ENCODE measurements around the gene ACSF3.

Gene ACSF3

GRCh38 chr16:89147085-89147817, 53.6 kb downstream of the ACSF3 start:
- Histone ChIP-seq H3K36me3 (ENCODE audit: insufficient read depth, low read depth, low read length) (peaks cover 11% of the 10 kb centered on the region; the same call in 1 of the 2 replicates), H3K9me3 (ENCODE audit: insufficient read depth, low read depth, low read length) (peaks cover 15% of the 10 kb centered on the region; the same call in 1 of the 2 replicates), H3K4me1 (ENCODE audit: insufficient read depth, low read length) (no peaks in the 10 kb centered on the region), H3K4me3 (ENCODE audit: low read length) (no peak overlapping the region), H3K27ac (ENCODE audit: low read length) (no peak overlapping the region), H3K27me3 (ENCODE audit: insufficient read depth, low read length) (no peaks in the 10 kb centered on the region), H3K9ac (ENCODE audit: low read depth, low read length) (no peak overlapping the region)

- H3K27me3 ChIP-seq (ENCODE audit: insufficient read depth, low read length) = no peaks in the 10 kb centered on the region
- no peak overlapping the region for H3K27ac ChIP-seq (ENCODE audit: low read length)
- no peak overlapping the region for H3K4me3 ChIP-seq (ENCODE audit: low read length)
- no peaks in the 10 kb centered on the region for H3K4me1 ChIP-seq (ENCODE audit: insufficient read depth, low read length)
- H3K9ac ChIP-seq (ENCODE audit: low read depth, low read length) = no peak overlapping the region
- peaks cover 15% of the 10 kb centered on the region; the same call in 1 of the 2 replicates for H3K9me3 ChIP-seq (ENCODE audit: insufficient read depth, low read depth, low read length)
- H3K36me3 ChIP-seq (ENCODE audit: insufficient read depth, low read depth, low read length) = peaks cover 11% of the 10 kb centered on the region; the same call in 1 of the 2 replicates
These were observed 55.7 kb downstream of the ACSF3 start for GRCh38 chr16:89149386-89149785.

GRCh38 chr16:89150090-89150835, 56.6 kb downstream of the ACSF3 start:
- H3K4me3 ChIP-seq (ENCODE audit: low read length) = no peak overlapping the region
- H3K4me1 ChIP-seq (ENCODE audit: insufficient read depth, low read length) = no peaks in the 10 kb centered on the region
- no peak overlapping the region for H3K27ac ChIP-seq (ENCODE audit: low read length)
- peaks cover 11% of the 10 kb centered on the region; the same call in 1 of the 2 replicates for H3K36me3 ChIP-seq (ENCODE audit: insufficient read depth, low read depth, low read length)
- peaks cover 6% of the 10 kb centered on the region; the same call in 1 of the 2 replicates for H3K27me3 ChIP-seq (ENCODE audit: insufficient read depth, low read length)
- H3K9me3 ChIP-seq (ENCODE audit: insufficient read depth, low read depth, low read length) = peaks cover 15% of the 10 kb centered on the region; the same call in 1 of the 2 replicates
- no peak overlapping the region for H3K9ac ChIP-seq (ENCODE audit: low read depth, low read length)

- H3K9ac ChIP-seq (ENCODE audit: low read depth, low read length) = no peak overlapping the region
- H3K27me3 ChIP-seq (ENCODE audit: insufficient read depth, low read length) = peaks cover 11% of the 10 kb centered on the region; the same call in 1 of the 2 replicates
- H3K9me3 ChIP-seq (ENCODE audit: insufficient read depth, low read depth, low read length) = peaks cover 15% of the 10 kb centered on the region; the same call in 1 of the 2 replicates
- H3K27ac ChIP-seq (ENCODE audit: low read length) = no peak overlapping the region
- H3K4me1 ChIP-seq (ENCODE audit: insufficient read depth, low read length) = no peaks in the 10 kb centered on the region
- no peak overlapping the region for H3K4me3 ChIP-seq (ENCODE audit: low read length)
- H3K36me3 ChIP-seq (ENCODE audit: insufficient read depth, low read depth, low read length) = peaks cover 11% of the 10 kb centered on the region; the same call in 1 of the 2 replicates
These were observed 57.3 kb downstream of the ACSF3 start for GRCh38 chr16:89150981-89151380.

GRCh38 chr16:89152831-89153700, 59.4 kb downstream of the ACSF3 start:
- Histone ChIP-seq H3K9me3 (ENCODE audit: insufficient read depth, low read depth, low read length) (peaks cover 23% of the 10 kb centered on the region), H3K4me3 (ENCODE audit: low read length) (no peak overlapping the region), H3K4me1 (ENCODE audit: insufficient read depth, low read length) (no peaks in the 10 kb centered on the region), H3K9ac (ENCODE audit: low read depth, low read length) (no peak overlapping the region), H3K36me3 (ENCODE audit: insufficient read depth, low read depth, low read length) (peaks cover 5% of the 10 kb centered on the region; the same call in 1 of the 2 replicates), H3K27me3 (ENCODE audit: insufficient read depth, low read length) (peaks cover 11% of the 10 kb centered on the region; the same call in 1 of the 2 replicates), H3K27ac (ENCODE audit: low read length) (no peak overlapping the region)

DNA sequence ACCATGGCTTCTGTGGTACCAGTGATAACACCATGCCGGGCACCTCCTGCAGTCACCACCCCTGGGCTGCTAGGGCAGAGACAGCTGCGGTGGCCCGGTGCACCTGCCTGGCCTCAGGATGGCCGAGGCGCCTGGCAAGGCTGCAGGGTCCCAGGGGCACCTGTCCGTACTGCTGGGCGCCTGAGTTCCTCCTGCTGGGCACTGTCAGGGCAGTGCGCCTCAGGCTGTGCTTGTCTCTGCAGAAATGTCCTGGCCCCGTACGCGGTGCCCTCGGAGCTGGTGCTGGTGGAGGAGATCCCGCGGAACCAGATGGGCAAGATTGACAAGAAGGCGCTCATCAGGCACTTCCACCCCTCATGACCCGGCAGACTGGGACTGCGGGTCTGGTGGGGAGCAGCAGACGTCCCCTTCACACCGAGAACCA, 60.2 kb downstream of the ACSF3 start:
- Histone ChIP-seq H3K4me1 (ENCODE audit: insufficient read depth, low read length) (no peaks in the 10 kb centered on the region), H3K27ac (ENCODE audit: low read length) (no peak overlapping the region), H3K36me3 (ENCODE audit: insufficient read depth, low read depth, low read length) (peaks cover 5% of the 10 kb centered on the region; the same call in 1 of the 2 replicates), H3K9me3 (ENCODE audit: insufficient read depth, low read depth, low read length) (peaks cover 28% of the 10 kb centered on the region), H3K4me3 (ENCODE audit: low read length) (no peak overlapping the region), H3K9ac (ENCODE audit: low read depth, low read length) (no peak overlapping the region), H3K27me3 (ENCODE audit: insufficient read depth, low read length) (peaks cover 11% of the 10 kb centered on the region; the same call in 1 of the 2 replicates)

- no peaks in the 10 kb centered on the region for H3K4me1 ChIP-seq (ENCODE audit: insufficient read depth, low read length)
- no peaks in the 10 kb centered on the region for H3K36me3 ChIP-seq (ENCODE audit: insufficient read depth, low read depth, low read length)
- no peak overlapping the region for H3K4me3 ChIP-seq (ENCODE audit: low read length)
- H3K9ac ChIP-seq (ENCODE audit: low read depth, low read length) = no peak overlapping the region
- peaks cover 21% of the 10 kb centered on the region for H3K9me3 ChIP-seq (ENCODE audit: insufficient read depth, low read depth, low read length)
- H3K27me3 ChIP-seq (ENCODE audit: insufficient read depth, low read length) = peaks cover 11% of the 10 kb centered on the region; the same call in 1 of the 2 replicates
- H3K27ac ChIP-seq (ENCODE audit: low read length) = no peak overlapping the region
These were observed 60.9 kb downstream of the ACSF3 start for GRCh38 chr16:89154390-89155183.

- Histone ChIP-seq H3K27ac (ENCODE audit: low read length) (no peak overlapping the region), H3K9me3 (ENCODE audit: insufficient read depth, low read depth, low read length) (peaks cover 15% of the 10 kb centered on the region)
These were observed 61.6 kb downstream of the ACSF3 start for GRCh38 chr16:89155184-89155679.

GRCh38 chr16:89155851-89156739, 62.4 kb downstream of the ACSF3 start:
- no peaks in the 10 kb centered on the region for H3K36me3 ChIP-seq (ENCODE audit: insufficient read depth, low read depth, low read length)
- H3K27me3 ChIP-seq (ENCODE audit: insufficient read depth, low read length) = peaks cover 11% of the 10 kb centered on the region; the same call in 1 of the 2 replicates
- H3K4me3 ChIP-seq (ENCODE audit: low read length) = no peak overlapping the region
- H3K9me3 ChIP-seq (ENCODE audit: insufficient read depth, low read depth, low read length) = peaks cover 15% of the 10 kb centered on the region
- no peak overlapping the region for H3K9ac ChIP-seq (ENCODE audit: low read depth, low read length)
- no peak overlapping the region for H3K27ac ChIP-seq (ENCODE audit: low read length)
- H3K4me1 ChIP-seq (ENCODE audit: insufficient read depth, low read length) = no peaks in the 10 kb centered on the region

More at GRCh38 chr16:89155184-89155679, 61.6 kb downstream of the ACSF3 start:
- H3K4me1 ChIP-seq (ENCODE audit: insufficient read depth, low read length) = no peaks in the 10 kb centered on the region
- H3K27me3 ChIP-seq (ENCODE audit: insufficient read depth, low read length) = peaks cover 11% of the 10 kb centered on the region; the same call in 1 of the 2 replicates
- no peak overlapping the region for H3K9ac ChIP-seq (ENCODE audit: low read depth, low read length)
- H3K4me3 ChIP-seq (ENCODE audit: low read length) = no peak overlapping the region
- no peaks in the 10 kb centered on the region for H3K36me3 ChIP-seq (ENCODE audit: insufficient read depth, low read depth, low read length)

Measured in iPS-20b (cell line).